ENCODE data around the gene CCDC124.

- TF ChIP-seq CTCF (IDR thresholded peaks at IDR 0.05; ENCODE audit: insufficient read depth, low read length, poor library complexity, severe bottlenecking) (no peak), EZH2phosphoT487 (conservative IDR thresholded peaks at IDR 0.05; ENCODE audit: low read length) (no peak)
These were observed 60.4 kb downstream of the CCDC124 start for GRCh38 chr19:17993076-17993813.
